ENCODE measurements around the gene COPB1. TPM values are rescaled to one million over a fixed set of nuclear protein-coding genes. Genes with fewer than 3 reads are reported as not detected.

Gene COPB1
- total RNA-seq, 2 experiments from 2014 or later: 81.7 to 93.4 TPM

DNA sequence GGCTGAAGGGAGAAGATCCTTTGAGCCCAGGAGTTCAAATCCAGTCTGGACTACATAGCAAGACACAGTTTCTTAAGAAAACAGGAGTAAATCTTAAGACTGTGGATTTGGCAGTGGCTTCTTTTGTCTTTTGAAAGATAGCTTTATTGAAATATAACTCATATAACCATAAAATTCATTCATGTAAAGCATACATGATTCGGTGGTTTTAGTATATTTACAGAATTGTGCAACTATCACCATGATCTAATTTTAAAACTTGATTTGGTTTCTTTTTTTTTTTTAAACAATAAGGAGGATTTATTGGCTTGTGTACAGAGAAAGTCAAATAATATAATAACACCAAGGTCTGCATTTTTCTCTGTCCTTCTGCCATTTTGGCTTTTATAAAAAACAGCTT is 43.6 kb upstream of the COPB1 start:
- no peak overlapping the region for H3K4me2 ChIP-seq (ENCODE audit: low read length)
- H3K36me3 ChIP-seq (ENCODE audit: insufficient read depth, low read length): no peaks in the 10 kb centered on the region
- H2AFZ ChIP-seq (ENCODE audit: low read length): no peak overlapping the region
- no TSS peak for BruUV-seq (replicated peaks)
- H3K4me3 ChIP-seq (ENCODE audit: low read depth, low read length, poor library complexity, severe bottlenecking): no peak overlapping the region
- intact Hi-C loops (cut with micrococcal nuclease; ENCODE audit: unreplicated experiment): no loop called here
- DNase-seq (ENCODE audit: low spot score): no peak
- ChIA-PET CTCF (ENCODE audit: unreplicated experiment) (no interaction called here), POLR2A (interaction anchor here (0.7 to 1.2 kb wide), 5 partner anchors 10 to 1296 kb away, joined by 3 to 4 read pairs (median 3); no protein-coding TSS in a partner anchor)
- H3K4me1 ChIP-seq (ENCODE audit: insufficient read depth, low read length, poor library complexity, severe bottlenecking): no peaks in the 10 kb centered on the region
- H3K79me2 ChIP-seq (ENCODE audit: insufficient read depth, low read depth, low read length): no peaks in the 10 kb centered on the region
- H3K27ac ChIP-seq (ENCODE audit: low read depth, low read length, poor library complexity, severe bottlenecking): no peak overlapping the region
- no peaks in the 10 kb centered on the region for H3K9me2 ChIP-seq (ENCODE audit: insufficient read depth, low read length)
- H3K9me3 ChIP-seq (ENCODE audit: low read length): no peaks in the 10 kb centered on the region
- TF ChIP-seq, protein P1, sequence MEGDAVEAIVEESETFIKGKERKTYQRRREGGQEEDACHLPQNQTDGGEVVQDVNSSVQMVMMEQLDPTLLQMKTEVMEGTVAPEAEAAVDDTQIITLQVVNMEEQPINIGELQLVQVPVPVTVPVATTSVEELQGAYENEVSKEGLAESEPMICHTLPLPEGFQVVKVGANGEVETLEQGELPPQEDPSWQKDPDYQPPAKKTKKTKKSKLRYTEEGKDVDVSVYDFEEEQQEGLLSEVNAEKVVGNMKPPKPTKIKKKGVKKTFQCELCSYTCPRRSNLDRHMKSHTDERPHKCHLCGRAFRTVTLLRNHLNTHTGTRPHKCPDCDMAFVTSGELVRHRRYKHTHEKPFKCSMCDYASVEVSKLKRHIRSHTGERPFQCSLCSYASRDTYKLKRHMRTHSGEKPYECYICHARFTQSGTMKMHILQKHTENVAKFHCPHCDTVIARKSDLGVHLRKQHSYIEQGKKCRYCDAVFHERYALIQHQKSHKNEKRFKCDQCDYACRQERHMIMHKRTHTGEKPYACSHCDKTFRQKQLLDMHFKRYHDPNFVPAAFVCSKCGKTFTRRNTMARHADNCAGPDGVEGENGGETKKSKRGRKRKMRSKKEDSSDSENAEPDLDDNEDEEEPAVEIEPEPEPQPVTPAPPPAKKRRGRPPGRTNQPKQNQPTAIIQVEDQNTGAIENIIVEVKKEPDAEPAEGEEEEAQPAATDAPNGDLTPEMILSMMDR (conservative IDR thresholded peaks at IDR 0.05; ENCODE audit: low read length): no peak
- TF ChIP-seq EZH2phosphoT487 (IDR thresholded peaks at IDR 0.05; ENCODE audit: borderline replicate concordance, low read depth, low read length): no peak
- H4K20me1 ChIP-seq (ENCODE audit: insufficient read depth, low read length): no peaks in the 10 kb centered on the region

DNA sequence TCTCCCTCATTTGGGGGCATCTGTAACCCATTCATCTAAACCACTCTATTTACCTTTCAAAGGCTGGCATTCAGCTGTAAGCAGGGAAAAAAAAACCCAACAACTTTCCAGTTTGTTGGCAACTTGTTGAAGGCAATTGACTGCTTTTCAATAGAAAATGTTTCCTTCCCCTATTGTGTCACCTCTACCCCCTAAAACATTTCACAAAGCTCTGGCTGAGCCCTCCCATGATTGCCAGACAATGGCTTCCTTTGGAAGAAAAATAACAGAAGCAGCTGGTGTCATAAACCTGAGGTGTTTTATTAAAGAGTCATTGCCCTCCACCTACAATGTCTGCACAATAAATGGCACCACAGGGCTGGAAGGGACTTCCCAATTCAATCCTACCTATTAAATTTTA is 42.7 kb upstream of the COPB1 start:
- no TSS peak for BruUV-seq (replicated peaks)
- no peaks in the 10 kb centered on the region for H3K9me2 ChIP-seq (ENCODE audit: insufficient read depth, low read length)

More for the DNA sequence above, 42.7 kb upstream of the COPB1 start:
- no peaks in the 10 kb centered on the region for H3K79me2 ChIP-seq (ENCODE audit: insufficient read depth, low read depth, low read length)
- H4K20me1 ChIP-seq (ENCODE audit: insufficient read depth, low read length): no peaks in the 10 kb centered on the region
- H3K36me3 ChIP-seq (ENCODE audit: insufficient read depth, low read length): no peaks in the 10 kb centered on the region
- no peak overlapping the region for H3K4me3 ChIP-seq (ENCODE audit: low read depth, low read length, poor library complexity, severe bottlenecking)
- H3K4me2 ChIP-seq (ENCODE audit: low read length): no peak overlapping the region
- no peak for TF ChIP-seq EZH2phosphoT487 (IDR thresholded peaks at IDR 0.05; ENCODE audit: borderline replicate concordance, low read depth, low read length)
- TF ChIP-seq, protein P1 (conservative IDR thresholded peaks at IDR 0.05; ENCODE audit: low read length): no peak
- CTCF ChIA-PET (ENCODE audit: unreplicated experiment): no interaction called here
- no peak for DNase-seq (ENCODE audit: low spot score)
- H3K9me3 ChIP-seq (ENCODE audit: low read length): no peaks in the 10 kb centered on the region
- H3K4me1 ChIP-seq (ENCODE audit: insufficient read depth, low read length, poor library complexity, severe bottlenecking): no peaks in the 10 kb centered on the region
- H3K27ac ChIP-seq (ENCODE audit: low read depth, low read length, poor library complexity, severe bottlenecking): no peak overlapping the region
- intact Hi-C loops (cut with micrococcal nuclease; ENCODE audit: unreplicated experiment): no loop called here
- no peak overlapping the region for H2AFZ ChIP-seq (ENCODE audit: low read length)
- POLR2A ChIA-PET: interaction anchor here (0.9 to 1.1 kb wide), 4 partner anchors 10 to 39 kb away, joined by 3 to 4 read pairs (median 4); no protein-coding TSS in a partner anchor
